Heart left ventricle (tissue), 16 donors: ENCODE data around the gene OR10X1. TPM values are rescaled to one million over a fixed set of nuclear protein-coding genes. Genes with fewer than 3 reads are reported as not detected.

Experiments used
- ATAC-seq, 4 donors: fragments of 200-7000 bp; cut with Tn5 transposase; one replicate each; pipeline ENCODE4 v1.9.1; 2020 to 2022; ENCODE audit warnings: moderate library complexity in 4 of 4, mild to moderate bottlenecking in 3 of 4, moderate number of reproducible peaks in 1 of 4
- DNase-seq, 5 donors: peaks; one replicate each; pipeline ENCODE4 v3.0.0-alpha.2; 2020
- H3K27ac ChIP-seq, 12 donors: fragments of 200-600 bp; sonication (generic) in 4 of 12; one replicate each; pipeline versions ENCODE4 v1.5.0 to v1.8.0; 2016 to 2022; ENCODE audit warnings: mild to moderate bottlenecking in 2 of 12
- H3K27me3 ChIP-seq, 9 donors: fragments of 200-600 bp; sonication (generic) in 2 of 9; one replicate each; pipeline versions ENCODE4 v1.5.1 to v1.8.0; 2016 to 2022; ENCODE audit warnings: mild to moderate bottlenecking in 3 of 9
- H3K36me3 ChIP-seq, 9 donors: fragments of 200-600 bp; sonication (generic) in 2 of 9; one replicate each; pipeline versions ENCODE4 v1.5.0 to v1.8.0; 2018 to 2022; ENCODE audit warnings: mild to moderate bottlenecking in 2 of 9
- H3K4me1 ChIP-seq, 12 donors: fragments of 200-600 bp; sonication (generic) in 4 of 12; one replicate each; pipeline versions ENCODE4 v1.5.0 to v1.8.0; 2016 to 2022; ENCODE audit warnings: mild to moderate bottlenecking in 3 of 12
- H3K4me3 ChIP-seq, 12 donors: fragments of 200-600 bp; sonication (generic) in 4 of 12; one replicate each; pipeline versions ENCODE4 v1.5.0 to v1.8.0; 2017 to 2022; ENCODE audit warnings: mild to moderate bottlenecking in 9 of 12, moderate library complexity in 4 of 12
- H3K9me3 ChIP-seq, 12 donors: fragments of 200-600 bp; sonication (generic) in 4 of 12; one replicate each; pipeline versions ENCODE4 v1.5.0 to v1.8.0; 2016 to 2022; ENCODE audit warnings: mild to moderate bottlenecking in 1 of 12
- POLR2A ChIP-seq, 2 donors: fragments of 450-650 bp; IDR thresholded peaks; one replicate each; pipeline ENCODE4 v1.6.1; 2017; ENCODE audit warnings: antibody characterized with exemption in 2 of 2, mild to moderate bottlenecking in 2 of 2, moderate library complexity in 2 of 2
- WGBS, 4 donors: extraction: QIAGEN DNeasy Blood & Tissue Kit in 2 of 4; methylation state at CpG; one replicate each; pipeline versions ENCODE4 v1.1.5 to v1.1.7; 2013 to 2018; 5-methylcytosine and 5-hydroxymethylcytosine counted together
- intact Hi-C, 10 donors: fragments of 100-400 bp; cut with DNase I; formaldehyde crosslinking; loops; one replicate each; pipeline versions ENCODE4 v1.11.1 to v1.14.2; 2022
- polyA plus RNA-seq, 2 donors: library from polyadenylated mRNA; stranded (reverse); fragments of 200-250 nt; gene quantifications; one replicate each; pipeline ENCODE4 v1.2.3, GENCODE V29; 2013
- total RNA-seq, 9 donors: library from RNA; depleted of rRNA in 2 of 9; stranded (reverse); fragments of >200 nt in 2 of 9; fragmentation: NEBNext Ultra II Directional in 3 of 9; extraction: Animal tissue kit (Norgen Biotek cat#: 25700) in 3 of 9; gene quantifications; one replicate each; pipeline versions ENCODE4 v1.1.0 to v1.2.4, GENCODE V29; 2016 to 2023
- TF ChIP-seq, protein P1 (sequence below), 12 donors: fragments of 200-600 bp; sonication (generic) in 4 of 12; IDR thresholded peaks; one replicate each; pipeline versions ENCODE4 v1.5.0 to v1.8.0; 2018 to 2022; ENCODE audit warnings: antibody characterized with exemption in 12 of 12, mild to moderate bottlenecking in 5 of 12
- donor health status: ischemic (EF 13 %, LVEDD 7.1; RV severe dilation, severe dysfunction).
- donor health status: healthy with polysubstance abuse.
- donor health status: DM: no; HTN: yes; CAD: no.
- donor health status: DM: no; HTN: no; CAD: no.
- donor health status: ischemic (EF 25% LVEDD 6.9; RV normal size, moderate dysfunction).
- donor health status: ischemic (EF 25% LVEDD 5.7; RV mildly dilated, moderate dysfunction).
- donor health status: healthy.
- donor health status: DM: yes; HTN: yes; CAD: no.
- donor health status: ischemic (EF 35%, LVEDD 5.7; RV mildly dilated, moderate dysfunction).
- donor health status: nonischemic (EF 11% LVEDD 7.7; RV severe dilation, severe dysfunction).
- donor health status: DM: yes; HTN: yes; CAD: no.
- donor health status: PGD.
- donor health status: ischemic (EF 29% LVEDD 5.4; RV normal size, mild dysfunction).
- donor health status: nonischemic (EF 23%, LVEDD 6.1; RV moderate dilation, normal function).

The OR10X1 gene
- total and polyA plus RNA-seq, 11 donors = not detected

DNA sequence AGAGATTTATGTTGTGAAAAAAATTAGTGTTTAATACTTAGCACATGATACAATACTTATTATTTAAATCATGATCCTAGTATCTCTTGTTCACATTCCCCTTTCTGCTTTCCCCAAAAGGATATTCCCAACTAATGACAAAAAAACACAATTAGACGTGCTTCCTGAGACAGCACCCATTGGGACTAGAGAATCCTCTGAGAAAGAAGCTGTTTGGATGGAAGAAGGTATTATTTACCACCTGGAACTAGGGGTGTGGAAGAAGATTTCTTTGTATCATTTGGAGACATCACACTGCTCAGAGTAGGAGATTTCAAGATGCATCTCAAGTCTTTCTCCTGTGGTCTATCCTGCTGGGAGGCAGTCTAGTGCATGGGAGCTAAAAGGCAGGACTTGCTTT is 25.3 kb upstream of the OR10X1 start, which contains the start of gene OR10Z1:
Gene OR10Z1, plus strand, starts transcription at position 301 of the 400 bp plus-strand sequence. CDS start 1,171 bp downstream, outside the sequence.
- peaks cover 0 to 3% (median 0%) of the 10 kb centered on the region in 12 donors for H3K9me3 ChIP-seq
- DNase-seq = no peak
- no peak within 1 kb of the TSS for H3K4me3 ChIP-seq
- H3K36me3 ChIP-seq = no peaks in the 10 kb centered on the region
- ATAC-seq = no peak
- TF ChIP-seq, protein P1, sequence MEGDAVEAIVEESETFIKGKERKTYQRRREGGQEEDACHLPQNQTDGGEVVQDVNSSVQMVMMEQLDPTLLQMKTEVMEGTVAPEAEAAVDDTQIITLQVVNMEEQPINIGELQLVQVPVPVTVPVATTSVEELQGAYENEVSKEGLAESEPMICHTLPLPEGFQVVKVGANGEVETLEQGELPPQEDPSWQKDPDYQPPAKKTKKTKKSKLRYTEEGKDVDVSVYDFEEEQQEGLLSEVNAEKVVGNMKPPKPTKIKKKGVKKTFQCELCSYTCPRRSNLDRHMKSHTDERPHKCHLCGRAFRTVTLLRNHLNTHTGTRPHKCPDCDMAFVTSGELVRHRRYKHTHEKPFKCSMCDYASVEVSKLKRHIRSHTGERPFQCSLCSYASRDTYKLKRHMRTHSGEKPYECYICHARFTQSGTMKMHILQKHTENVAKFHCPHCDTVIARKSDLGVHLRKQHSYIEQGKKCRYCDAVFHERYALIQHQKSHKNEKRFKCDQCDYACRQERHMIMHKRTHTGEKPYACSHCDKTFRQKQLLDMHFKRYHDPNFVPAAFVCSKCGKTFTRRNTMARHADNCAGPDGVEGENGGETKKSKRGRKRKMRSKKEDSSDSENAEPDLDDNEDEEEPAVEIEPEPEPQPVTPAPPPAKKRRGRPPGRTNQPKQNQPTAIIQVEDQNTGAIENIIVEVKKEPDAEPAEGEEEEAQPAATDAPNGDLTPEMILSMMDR (IDR thresholded peaks at IDR 0.05) = no peak
- TF ChIP-seq POLR2A (IDR thresholded peaks at IDR 0.05) = no peak
- no peaks in the 10 kb centered on the region for H3K27me3 ChIP-seq
- WGBS, 4 donors = 79 to 86% (median 82%) methylated on average over 1 of the region's 1 CpG
- H3K27ac ChIP-seq = no peak within 1 kb of the TSS
- H3K4me1 ChIP-seq = no peaks in the 10 kb centered on the region
- intact Hi-C loops = no loop called here

GRCh38 chr1:158600735-158601134 is 21.0 kb upstream of the OR10X1 start:
- H3K36me3 ChIP-seq = no peaks in the 10 kb centered on the region
- WGBS, 4 donors = 50 to 96% (median 89%) methylated on average over 2 of the region's 2 CpGs
- H3K4me1 ChIP-seq = no peaks in the 10 kb centered on the region
- H3K4me3 ChIP-seq = no peak overlapping the region
- peaks cover 0 to 40% (median 13%) of the 10 kb centered on the region in 12 donors for H3K9me3 ChIP-seq
- DNase-seq (no peak), ATAC-seq (no peak)
- intact Hi-C loops = no loop called here
- no peaks in the 10 kb centered on the region for H3K27me3 ChIP-seq
- H3K27ac ChIP-seq = no peak overlapping the region
- TF ChIP-seq, protein P1 (IDR thresholded peaks at IDR 0.05) = no peak
- TF ChIP-seq POLR2A (IDR thresholded peaks at IDR 0.05) = no peak

GRCh38 chr1:158586942-158587341 is 7.2 kb upstream of the OR10X1 start:
- Histone ChIP-seq H3K4me3 (no peak overlapping the region), H3K27me3 (no peaks in the 10 kb centered on the region), H3K36me3 (no peaks in the 10 kb centered on the region), H3K4me1 (no peaks in the 10 kb centered on the region), H3K9me3 (peaks cover 0 to 24% (median 7%) of the 10 kb centered on the region in 12 donors), H3K27ac (no peak overlapping the region)
- no peak for ATAC-seq
- intact Hi-C loops = no loop called here
- no peak for DNase-seq
- 78 to 85% (median 84%) methylated on average over 1 of the region's 1 CpG for WGBS, 4 donors
- TF ChIP-seq, protein P1 (IDR thresholded peaks at IDR 0.05) = no peak
- TF ChIP-seq POLR2A (IDR thresholded peaks at IDR 0.05) = no peak

- no peak for DNase-seq
- intact Hi-C loops = no loop called here
- H3K27ac ChIP-seq = no peak overlapping the region
- H3K4me1 ChIP-seq = no peaks in the 10 kb centered on the region
- H3K4me3 ChIP-seq = no peak overlapping the region
- ATAC-seq = no peak
- no peak for TF ChIP-seq POLR2A (IDR thresholded peaks at IDR 0.05)
- TF ChIP-seq, protein P1 (IDR thresholded peaks at IDR 0.05) = no peak
- WGBS, 4 donors = 51 to 57% (median 54%) methylated on average over 4 of the region's 4 CpGs
- H3K9me3 ChIP-seq = peaks cover 0 to 24% (median 7%) of the 10 kb centered on the region in 12 donors
- H3K27me3 ChIP-seq = no peaks in the 10 kb centered on the region
- no peaks in the 10 kb centered on the region for H3K36me3 ChIP-seq
These were observed 4.3 kb upstream of the OR10X1 start for GRCh38 chr1:158583962-158584361.
